Calu3 (cell line): ENCODE data around the gene DSCAM. TPM values are rescaled to one million over a fixed set of nuclear protein-coding genes. Genes with fewer than 3 reads are reported as not detected.

Source experiments
- BruUV-seq: library from RNA; stranded (reverse); fragments of 400-500 nt; replicated peaks from 2 replicates; lab custom pipeline; 2021; lab: Mats Ljungman, UMichigan
- CTCF ChIA-PET: fragments of 300-600 bp; sonication (Branson Sonifier 250); formaldehyde crosslinking; loops from one replicate; lab custom pipeline; 2022; ENCODE audit warnings: antibody characterized with exemption; lab: Charles Lee
- DNase-seq: peaks from one replicate; pipeline ENCODE4 v3.0.0; 2022
- H3K27ac Mint-ChIP-seq: one replicate; pipeline ENCODE4 v1.8.0; 2022; ENCODE audit warnings: mixed read lengths; ENCODE audit not compliant: unreplicated experiment
- H3K27me3 Mint-ChIP-seq: one replicate; pipeline ENCODE4 v1.8.0; 2022; ENCODE audit warnings: mixed read lengths; ENCODE audit not compliant: unreplicated experiment
- H3K36me3 Mint-ChIP-seq: one replicate; pipeline ENCODE4 v1.8.0; 2022; ENCODE audit warnings: mild to moderate bottlenecking, moderate library complexity, mixed read lengths; ENCODE audit not compliant: insufficient read depth, unreplicated experiment
- H3K4me1 Mint-ChIP-seq: one replicate; pipeline ENCODE4 v1.8.0; 2022; ENCODE audit warnings: mild to moderate bottlenecking, low read depth, mixed read lengths; ENCODE audit not compliant: unreplicated experiment
- H3K4me3 Mint-ChIP-seq: one replicate; pipeline ENCODE4 v1.8.0; 2022; ENCODE audit warnings: mild to moderate bottlenecking, low read depth, moderate library complexity, mixed read lengths; ENCODE audit not compliant: unreplicated experiment
- H3K9me3 Mint-ChIP-seq: one replicate; pipeline ENCODE4 v1.8.0; 2022; ENCODE audit warnings: low read depth, mixed read lengths; ENCODE audit not compliant: unreplicated experiment
- CTCF ChIP-seq: fragments of 200-600 bp; IDR thresholded peaks from one replicate; pipeline ENCODE4 v1.8.0; 2022; ENCODE audit warnings: antibody characterized with exemption; ENCODE audit not compliant: unreplicated experiment
- intact Hi-C: fragments of 100-400 bp; cut with micrococcal nuclease; formaldehyde crosslinking; loops from one replicate; pipeline ENCODE4 v1.10.0; 2022; ENCODE audit not compliant: unreplicated experiment
- total RNA-seq: library from RNA; stranded (reverse); gene quantifications from 2 replicates; pipeline ENCODE4 v1.2.3, GENCODE V29; 2022

DSCAM gene
- total RNA-seq, 1 experiment from 2014 or later = not detected

- Mint-ChIP-seq H3K36me3 (no peaks in the 10 kb centered on the region), H3K27me3 (no peaks in the 10 kb centered on the region)
- no peak for TF ChIP-seq CTCF
These were observed 240.6 kb downstream of the DSCAM start for GRCh38 chr21:40606341-40606740.

GRCh38 chr21:40605094-40605493, 241.9 kb downstream of the DSCAM start:
- H3K27me3 Mint-ChIP-seq = no peaks in the 10 kb centered on the region
- intact Hi-C loops = no loop called here
- DNase-seq = no peak
- no peak overlapping the region for H3K27ac Mint-ChIP-seq
- TF ChIP-seq CTCF = no peak
- no peaks in the 10 kb centered on the region for H3K36me3 Mint-ChIP-seq
- no peaks in the 10 kb centered on the region for H3K4me1 Mint-ChIP-seq
- BruUV-seq = no TSS peak
- no peak overlapping the region for H3K4me3 Mint-ChIP-seq
- CTCF ChIA-PET = no interaction called here
- H3K9me3 Mint-ChIP-seq = peaks cover 11% of the 10 kb centered on the region

More at GRCh38 chr21:40606341-40606740, 240.6 kb downstream of the DSCAM start:
- CTCF ChIA-PET = no interaction called here
- DNase-seq = no peak
- Mint-ChIP-seq H3K9me3 (peaks cover 11% of the 10 kb centered on the region), H3K27ac (no peak overlapping the region), H3K4me3 (no peak overlapping the region), H3K4me1 (no peaks in the 10 kb centered on the region)
- intact Hi-C loops = no loop called here
- BruUV-seq = no TSS peak

GRCh38 chr21:40603774-40604173, 243.2 kb downstream of the DSCAM start:
- no peaks in the 10 kb centered on the region for H3K4me1 Mint-ChIP-seq
- intact Hi-C loops = no loop called here
- no peak for DNase-seq
- CTCF ChIA-PET = no interaction called here
- TF ChIP-seq CTCF = no peak
- H3K4me3 Mint-ChIP-seq = no peak overlapping the region
- H3K9me3 Mint-ChIP-seq = peaks cover 15% of the 10 kb centered on the region
- H3K27ac Mint-ChIP-seq = no peak overlapping the region
- H3K36me3 Mint-ChIP-seq = no peaks in the 10 kb centered on the region
- BruUV-seq = no TSS peak
- H3K27me3 Mint-ChIP-seq = no peaks in the 10 kb centered on the region

DNA sequence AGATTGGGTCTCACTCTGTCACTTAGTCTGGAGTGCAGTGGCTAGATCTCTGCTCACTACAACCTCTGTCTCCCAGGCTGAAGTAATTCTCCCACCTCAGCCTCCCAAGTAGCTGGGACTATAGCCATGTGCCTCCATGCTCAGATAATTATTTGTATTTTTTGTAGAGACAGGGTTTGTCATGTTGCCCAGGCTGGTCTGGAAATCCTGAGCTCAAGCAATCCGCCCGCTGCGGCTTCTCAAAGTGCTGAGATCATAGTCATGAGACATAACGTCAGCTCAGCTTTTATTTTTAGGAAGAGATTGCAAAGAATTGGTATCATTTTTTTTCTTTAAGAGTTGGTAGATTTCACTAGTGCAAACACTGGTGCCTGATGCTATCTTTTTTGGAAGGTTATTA, 244.9 kb downstream of the DSCAM start:
- DNase-seq = no peak
- CTCF ChIA-PET = no interaction called here
- BruUV-seq = no TSS peak
- no peaks in the 10 kb centered on the region for H3K27me3 Mint-ChIP-seq
- intact Hi-C loops = no loop called here
- TF ChIP-seq CTCF = no peak
- no peak overlapping the region for H3K27ac Mint-ChIP-seq
- no peak overlapping the region for H3K4me3 Mint-ChIP-seq
- no peaks in the 10 kb centered on the region for H3K4me1 Mint-ChIP-seq
- H3K36me3 Mint-ChIP-seq = no peaks in the 10 kb centered on the region
- peaks cover 14% of the 10 kb centered on the region for H3K9me3 Mint-ChIP-seq

DNA sequence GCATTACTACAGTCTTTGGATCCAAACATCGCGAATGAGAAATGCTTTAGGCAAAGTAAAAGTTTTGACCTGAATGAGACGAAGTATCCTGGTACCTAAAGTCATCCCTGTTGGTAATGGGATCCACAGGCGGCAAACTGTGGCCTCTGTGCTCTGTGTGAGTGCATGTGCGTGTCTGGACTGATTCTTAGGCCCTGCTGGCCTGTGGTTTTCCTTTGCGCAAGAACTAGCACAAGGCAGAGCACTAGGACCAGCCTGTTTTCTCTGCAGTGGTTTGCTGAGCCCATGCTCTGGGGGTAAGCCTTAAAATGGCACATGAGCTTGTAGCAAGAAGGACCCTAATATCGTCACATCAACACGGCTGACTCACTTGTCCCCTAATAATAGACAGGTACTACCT, 251.2 kb downstream of the DSCAM start:
- no peaks in the 10 kb centered on the region for H3K36me3 Mint-ChIP-seq
- H3K27me3 Mint-ChIP-seq = no peaks in the 10 kb centered on the region
- no peak overlapping the region for H3K4me3 Mint-ChIP-seq
- H3K27ac Mint-ChIP-seq = no peak overlapping the region
- no peak for TF ChIP-seq CTCF
- H3K4me1 Mint-ChIP-seq = no peaks in the 10 kb centered on the region
- CTCF ChIA-PET = no interaction called here
- H3K9me3 Mint-ChIP-seq = peaks cover 13% of the 10 kb centered on the region
- no TSS peak for BruUV-seq
- no peak for DNase-seq
- intact Hi-C loops = no loop called here
